HepG2 (cell line): ENCODE data around the gene CGREF1. TPM values are rescaled to one million over a fixed set of nuclear protein-coding genes. Genes with fewer than 3 reads are reported as not detected.

Source experiments
- BCL3 ChIP-seq: sonication (generic); formaldehyde crosslinking; IDR thresholded peaks from 2 replicates; pipeline ENCODE4 v1.5.1; 2020; ENCODE audit warnings: mild to moderate bottlenecking, missing genetic modification reagents, moderate library complexity
- FOSL2 ChIP-seq: sonication (generic); formaldehyde crosslinking; IDR thresholded peaks from 2 replicates; pipeline ENCODE4 v1.4.0; 2020; ENCODE audit warnings: missing genetic modification reagents
- FOXP4 ChIP-seq: sonication (generic); formaldehyde crosslinking; IDR thresholded peaks from 2 replicates; pipeline ENCODE4 v1.4.0; 2020; ENCODE audit warnings: missing genetic modification reagents
- GPN1 ChIP-seq: sonication (generic); formaldehyde crosslinking; IDR thresholded peaks from 2 replicates; pipeline ENCODE4 v1.5.1; 2020; ENCODE audit warnings: missing genetic modification reagents, borderline replicate concordance
- HOXA9 ChIP-seq: sonication (generic); formaldehyde crosslinking; IDR thresholded peaks from 2 replicates; pipeline ENCODE4 v1.8.1; 2022; ENCODE audit warnings: missing genetic modification reagents, mild to moderate bottlenecking, moderate library complexity, borderline replicate concordance
- MYC ChIP-seq: sonication (generic); formaldehyde crosslinking; IDR thresholded peaks from 2 replicates; pipeline ENCODE4 v1.9.0; 2021; ENCODE audit warnings: missing genetic modification reagents, borderline replicate concordance
- PAWR ChIP-seq: sonication (generic); formaldehyde crosslinking; IDR thresholded peaks from 2 replicates; pipeline ENCODE4 v1.4.0; 2020; ENCODE audit warnings: missing genetic modification reagents, mild to moderate bottlenecking, borderline replicate concordance
- PCBP2 ChIP-seq: fragments of 200-400 bp; formaldehyde crosslinking; optimal IDR thresholded peaks from 2 replicates; pipeline ENCODE3; 2018; ENCODE audit warnings: low read length, low read depth; ENCODE audit not compliant: poor library complexity, severe bottlenecking
- RBFOX2 ChIP-seq: fragments of 200-400 bp; formaldehyde crosslinking; IDR thresholded peaks from 2 replicates; pipeline ENCODE4 v1.6.1; 2017; ENCODE audit warnings: low read depth, mild to moderate bottlenecking, low read length
- SP5 ChIP-seq: IDR thresholded peaks from 2 replicates; pipeline ENCODE4 v1.6.1; 2016; ENCODE audit warnings: low read depth, borderline replicate concordance
- ZBTB14 ChIP-seq: sonication (generic); formaldehyde crosslinking; IDR thresholded peaks from 2 replicates; pipeline ENCODE4 v1.4.0; 2020; ENCODE audit warnings: missing genetic modification reagents
- ZBTB3 ChIP-seq: sonication (generic); formaldehyde crosslinking; IDR thresholded peaks from 2 replicates; pipeline ENCODE4 v1.4.0; 2020; ENCODE audit warnings: low read depth, mild to moderate bottlenecking, moderate library complexity, missing genetic modification reagents, borderline replicate concordance
- ZC3H4 ChIP-seq: sonication (generic); formaldehyde crosslinking; IDR thresholded peaks from 2 replicates; pipeline ENCODE4 v1.4.0; 2020; ENCODE audit warnings: missing genetic modification reagents, borderline replicate concordance
- ZNF121 ChIP-seq: sonication (generic); formaldehyde crosslinking; IDR thresholded peaks from 2 replicates; pipeline ENCODE4 v1.5.0; 2020; ENCODE audit warnings: mild to moderate bottlenecking, missing genetic modification reagents
- ZNF230 ChIP-seq: sonication (generic); formaldehyde crosslinking; IDR thresholded peaks from 2 replicates; pipeline ENCODE4 v1.4.0; 2020; ENCODE audit warnings: mild to moderate bottlenecking, missing genetic modification reagents
- ZNF556 ChIP-seq: sonication (generic); formaldehyde crosslinking; IDR thresholded peaks from 2 replicates; pipeline ENCODE4 v1.4.0; 2020; ENCODE audit warnings: mild to moderate bottlenecking, missing genetic modification reagents, borderline replicate concordance
- ZNF674 ChIP-seq: sonication (generic); formaldehyde crosslinking; IDR thresholded peaks from 2 replicates; pipeline ENCODE4 v1.5.0; 2020; ENCODE audit warnings: low read depth, mild to moderate bottlenecking, missing genetic modification reagents
- ZNF878 ChIP-seq: sonication (generic); formaldehyde crosslinking; IDR thresholded peaks from 2 replicates; pipeline ENCODE4 v1.8.1; 2023; ENCODE audit warnings: mild to moderate bottlenecking, missing genetic modification reagents, moderate library complexity
- ZNF879 ChIP-seq: sonication (generic); formaldehyde crosslinking; IDR thresholded peaks from 2 replicates; pipeline ENCODE4 v1.8.1; 2023; ENCODE audit warnings: missing genetic modification reagents
- ZNF883 ChIP-seq: sonication (generic); formaldehyde crosslinking; IDR thresholded peaks from 2 replicates; pipeline ENCODE4 v1.5.1; 2020; ENCODE audit warnings: mild to moderate bottlenecking, missing genetic modification reagents; ENCODE audit errors: not compliant biosample characterization
- polyA plus RNA-seq, 8 experiments: library from polyadenylated mRNA; depleted of rRNA in 3 of 8; stranded (reverse) in 7 of 8; unstranded in 1 of 8; fragments of >200 nt; fragmentation: Illumina TruSeq in 4 of 8; extraction: Trizol in 4 of 8; gene quantifications; 2 replicates each; pipeline versions ENCODE4 v1.2.1 to v1.2.3, GENCODE V29; 2011 to 2016; ENCODE audit warnings: low read depth in 4 of 8, missing spikeins in 1 of 8, mixed read lengths in 1 of 8; ENCODE audit not compliant: insufficient read depth in 1 of 8
- total RNA-seq, 5 experiments: library from RNA; depleted of rRNA; stranded (reverse); fragments of >200 nt; fragmentation: Illumina TruSeq; extraction: Trizol; gene quantifications; 2 replicates each; pipeline ENCODE4 v1.2.3, GENCODE V29; 2016; ENCODE audit warnings: low read depth in 1 of 5
- TF ChIP-seq, protein P1 (sequence below): sonication (generic); formaldehyde crosslinking; IDR thresholded peaks from 2 replicates; pipeline ENCODE4 v1.8.0; 2022; ENCODE audit warnings: missing genetic modification reagents, mild to moderate bottlenecking, borderline replicate concordance
- TF ChIP-seq, protein P2 (sequence below): conservative IDR thresholded peaks from 2 replicates; pipeline ENCODE4 v1.6.1; 2018; ENCODE audit warnings: missing genetic modification reagents

CGREF1 gene
- total and polyA plus RNA-seq, 2 of the 13 experiments (the other 11 are each of a cell fraction or from before 2014, with no cell fraction given): 13.9 to 23.4 TPM

- TF ChIP-seq GPN1 (CRISPR knock-in tag) (no peak), HOXA9 (no peak), SP5 (peak; percentile 23; the same call in 1 of the 2 replicates), MYC (CRISPR knock-in tag) (peak; percentile 96), ZBTB3 (no peak; the same call in 1 of the 2 replicates), ZNF230 (peak; percentile 69; the same call in 1 of the 2 replicates), PAWR (CRISPR knock-in tag) (no peak), ZNF883 (CRISPR knock-in tag) (peak; percentile 49), ZNF879 (no peak), ZNF674 (no peak), RBFOX2 (peak; percentile 50; the same call in 1 of the 2 replicates), ZNF121 (CRISPR knock-in tag) (no peak), FOXP4 (CRISPR knock-in tag) (peak; percentile 87), ZNF556 (CRISPR knock-in tag) (peak; percentile 82; the same call in 1 of the 2 replicates), PCBP2 (no peak), ZC3H4 (CRISPR knock-in tag) (no peak), BCL3 (CRISPR knock-in tag) (no peak; the same call in 1 of the 2 replicates), ZBTB14 (no peak), ZNF878 (CRISPR knock-in tag) (peak; percentile 89; the same call in 1 of the 2 replicates), FOSL2 (peak; percentile 74)
- TF ChIP-seq, protein P1, sequence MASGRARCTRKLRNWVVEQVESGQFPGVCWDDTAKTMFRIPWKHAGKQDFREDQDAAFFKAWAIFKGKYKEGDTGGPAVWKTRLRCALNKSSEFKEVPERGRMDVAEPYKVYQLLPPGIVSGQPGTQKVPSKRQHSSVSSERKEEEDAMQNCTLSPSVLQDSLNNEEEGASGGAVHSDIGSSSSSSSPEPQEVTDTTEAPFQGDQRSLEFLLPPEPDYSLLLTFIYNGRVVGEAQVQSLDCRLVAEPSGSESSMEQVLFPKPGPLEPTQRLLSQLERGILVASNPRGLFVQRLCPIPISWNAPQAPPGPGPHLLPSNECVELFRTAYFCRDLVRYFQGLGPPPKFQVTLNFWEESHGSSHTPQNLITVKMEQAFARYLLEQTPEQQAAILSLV (CRISPR knock-in tag): 0 out of 2 replicates have a peak, but pooled peaks have one; percentile 22
- TF ChIP-seq, protein P2, sequence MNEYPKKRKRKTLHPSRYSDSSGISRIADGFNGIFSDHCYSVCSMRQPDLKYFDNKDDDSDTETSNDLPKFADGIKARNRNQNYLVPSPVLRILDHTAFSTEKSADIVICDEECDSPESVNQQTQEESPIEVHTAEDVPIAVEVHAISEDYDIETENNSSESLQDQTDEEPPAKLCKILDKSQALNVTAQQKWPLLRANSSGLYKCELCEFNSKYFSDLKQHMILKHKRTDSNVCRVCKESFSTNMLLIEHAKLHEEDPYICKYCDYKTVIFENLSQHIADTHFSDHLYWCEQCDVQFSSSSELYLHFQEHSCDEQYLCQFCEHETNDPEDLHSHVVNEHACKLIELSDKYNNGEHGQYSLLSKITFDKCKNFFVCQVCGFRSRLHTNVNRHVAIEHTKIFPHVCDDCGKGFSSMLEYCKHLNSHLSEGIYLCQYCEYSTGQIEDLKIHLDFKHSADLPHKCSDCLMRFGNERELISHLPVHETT: peak; percentile 41; the same call in 1 of the 2 replicates
These were observed 26.1 kb downstream of the CGREF1 start (continued) for GRCh38 chr2:27092696-27093429.
